ENCODE data around the gene ELL2. TPM values are rescaled to one million over a fixed set of nuclear protein-coding genes. Genes with fewer than 3 reads are reported as not detected.

ELL2 gene
- total and polyA plus RNA-seq, 9 of the 15 experiments (the other 6 are each of a cell fraction or from before 2014, with no cell fraction given) = 4.3 to 18.3 (median 14.5) TPM

DNA sequence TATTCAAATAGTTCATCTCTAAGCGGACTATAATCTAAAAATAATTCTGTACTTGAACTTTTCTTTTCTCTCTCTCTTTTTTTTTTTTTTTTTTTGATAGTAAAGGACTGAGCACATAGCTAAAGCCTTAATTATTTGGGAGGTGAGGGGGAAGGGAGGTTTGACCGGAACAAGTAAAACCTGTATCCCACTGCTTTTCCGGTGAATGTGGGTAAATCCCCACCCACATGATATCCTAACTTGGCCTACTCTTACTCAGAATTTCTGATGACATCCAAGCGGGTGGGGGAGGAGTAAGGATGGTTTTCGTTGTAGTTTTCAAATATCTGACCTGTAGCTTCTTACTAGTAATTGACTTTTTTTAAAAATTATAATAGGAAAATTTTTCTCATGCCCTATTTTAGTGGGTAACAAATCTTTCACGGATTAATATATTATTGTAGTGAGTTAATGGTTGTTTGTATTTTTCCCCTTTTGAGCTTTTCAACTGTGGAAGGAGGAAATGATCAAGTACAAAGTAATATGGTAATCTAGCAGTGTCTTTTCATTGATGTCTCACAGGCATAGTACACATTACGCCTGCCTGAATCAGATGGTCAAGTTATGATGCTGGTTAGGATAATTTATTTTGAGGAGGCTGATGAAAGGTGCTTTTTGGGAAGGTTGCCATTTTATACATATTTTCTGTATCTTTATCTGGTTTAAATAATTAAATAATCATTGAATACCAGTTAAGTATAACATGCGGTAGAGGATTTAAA is 2.2 kb upstream of the ELL2 start:
- ChIA-PET POLR2A (interaction anchor here (0.7 to 4.7 kb wide), 5 partner anchors 9 to 321 kb away, joined by 3 to 23 read pairs (median 4); no protein-coding TSS in a partner anchor), CTCF (ENCODE audit: low intra/inter-chr PET ratio) (no interaction called here)
- H3K4me1 ChIP-seq (replicated peaks in 1 of 2; ENCODE audit: control insufficient read depth in 2 of 2, insufficient read depth in 2 of 2, low read length in 2 of 2) = peaks cover 25% of the 10 kb centered on the region in 2 experiments; a peak in 4 of 5 replicates
- peak overlapping the region; percentile 36; the same call in 1 of the 2 replicates for H2AFZ ChIP-seq (ENCODE audit: low read depth, low read length)
- H3K9me1 ChIP-seq (ENCODE audit: control insufficient read depth, insufficient read depth, low read length) = no peaks in the 10 kb centered on the region
- H3K79me2 ChIP-seq (ENCODE audit: control insufficient read depth, insufficient read depth, low read length) = peaks cover 23% of the 10 kb centered on the region
- WGBS (ENCODE audit: insufficient coverage, low coverage, missing lambda C conversion rate) = 53% methylated on average over 8 of the region's 8 CpGs
- intact Hi-C loops (cut with micrococcal nuclease) (loop anchor here (5.0 kb wide), 2 partner anchors 322 to 373 kb away; no protein-coding TSS in a partner anchor), in situ Hi-C loops (cut with MboI) (no loop called here)
- peak in 2 of 4 experiments; percentile 25 to 39 for DNase-seq (ENCODE audit: extremely low read depth in 1 of 4, low spot score in 3 of 4)
- H3K36me3 ChIP-seq (ENCODE audit: control insufficient read depth, insufficient read depth, low read length) = no peaks in the 10 kb centered on the region
- no TSS peak for BruUV-seq (replicated peaks)
- TF ChIP-seq, protein P1, sequence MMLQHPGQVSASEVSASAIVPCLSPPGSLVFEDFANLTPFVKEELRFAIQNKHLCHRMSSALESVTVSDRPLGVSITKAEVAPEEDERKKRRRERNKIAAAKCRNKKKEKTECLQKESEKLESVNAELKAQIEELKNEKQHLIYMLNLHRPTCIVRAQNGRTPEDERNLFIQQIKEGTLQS (IDR thresholded peaks at IDR 0.05) = 0 out of 2 replicates have a peak, but pooled peaks have one; percentile 12
- TF ChIP-seq, protein P1 (CRISPR knock-in tag; conservative IDR thresholded peaks at IDR 0.05) = no peak
- TF ChIP-seq GABPA (tag; conservative IDR thresholded peaks at IDR 0.05; ENCODE audit: low read depth) (peak; percentile 51), TCFL5 (CRISPR knock-in tag; conservative IDR thresholded peaks at IDR 0.05) (no peak), EGR1 (conservative IDR thresholded peaks at IDR 0.05) (peak; percentile 33; the same call in 1 of the 2 replicates)
- H4K20me1 ChIP-seq (replicated peaks; ENCODE audit: control insufficient read depth, insufficient read depth, low read length) = peaks cover 14% of the 10 kb centered on the region
- no peak overlapping the region for H3K9ac ChIP-seq (ENCODE audit: insufficient read depth in 1 of 2, low read depth in 2 of 2, low read length in 2 of 2)
- no peaks in the 10 kb centered on the region for H3K27me3 ChIP-seq (ENCODE audit: control insufficient read depth in 2 of 2, insufficient read depth in 2 of 2, low read length in 2 of 2)
- no peak for FAIRE-seq
- no peak for ATAC-seq
- H3K4me3 ChIP-seq = no peak overlapping the region
- no peaks in the 10 kb centered on the region for H3K9me3 ChIP-seq (replicated peaks; ENCODE audit: control insufficient read depth, insufficient read depth, low read depth, low read length)
- H3K27ac ChIP-seq (ENCODE audit: extremely low read depth, low read depth, low read length) = no peak overlapping the region
- H3K4me2 ChIP-seq (ENCODE audit: insufficient read depth, low read length) = no peak overlapping the region

Data from K562 (cell line).